Tibial artery (tissue), 4 donors: ENCODE measurements around the gene EBNA1BP2.
A peak's percentile ranks its signal among the peaks of the same experiment; 100 is the strongest.

Experiments
- DNase-seq, 2 donors: peaks; one replicate each; pipeline ENCODE4 v3.0.0-alpha.2; 2019
- H3K27ac ChIP-seq, 2 donors: fragments of 200-600 bp; sonication (generic) in 1 of 2; 1 replicate in 1 of 2; 2 replicates in 1 of 2; pipeline ENCODE4 v1.5.1; 2018 to 2019; ENCODE audit warnings: mild to moderate bottlenecking in 1 of 2
- H3K27me3 ChIP-seq, 2 donors: fragments of 200-600 bp; sonication (generic) in 1 of 2; one replicate each; pipeline versions ENCODE4 v1.5.1 to v1.6.0; 2016 to 2019
- H3K36me3 ChIP-seq, 3 donors: fragments of 200-600 bp; sonication (generic) in 2 of 3; one replicate each; pipeline ENCODE4 v1.5.1; 2016 to 2019; ENCODE audit warnings: mild to moderate bottlenecking in 2 of 3
- H3K4me1 ChIP-seq, 4 donors: fragments of 200-600 bp; sonication (generic) in 2 of 4; 1 replicate in 3 of 4; 2 replicates in 1 of 4; pipeline ENCODE4 v1.5.1; 2016 to 2019
- H3K4me3 ChIP-seq, 2 donors: fragments of 200-600 bp; sonication (generic) in 1 of 2; 1 replicate in 1 of 2; 2 replicates in 1 of 2; pipeline ENCODE4 v1.5.1; 2018 to 2019; ENCODE audit warnings: mild to moderate bottlenecking in 2 of 2
- H3K9me3 ChIP-seq, 3 donors: fragments of 200-600 bp; sonication (generic) in 1 of 3; one replicate each; pipeline ENCODE4 v1.5.1; 2016 to 2019
- intact Hi-C: fragments of 100-400 bp; cut with DNase I; formaldehyde crosslinking; loops from one replicate; pipeline ENCODE4 v1.15.0; 2023; ENCODE audit warnings: low total_unique reads
- TF ChIP-seq, protein P1 (sequence below), 2 experiments: fragments of 200-600 bp in 1 of 2; fragments of 450-650 bp in 1 of 2; IDR thresholded peaks; one replicate each; pipeline ENCODE4 v1.5.1; 2017 to 2019; ENCODE audit warnings: antibody characterized with exemption in 2 of 2, mild to moderate bottlenecking in 1 of 2, moderate library complexity in 1 of 2

EBNA1BP2 gene

DNA sequence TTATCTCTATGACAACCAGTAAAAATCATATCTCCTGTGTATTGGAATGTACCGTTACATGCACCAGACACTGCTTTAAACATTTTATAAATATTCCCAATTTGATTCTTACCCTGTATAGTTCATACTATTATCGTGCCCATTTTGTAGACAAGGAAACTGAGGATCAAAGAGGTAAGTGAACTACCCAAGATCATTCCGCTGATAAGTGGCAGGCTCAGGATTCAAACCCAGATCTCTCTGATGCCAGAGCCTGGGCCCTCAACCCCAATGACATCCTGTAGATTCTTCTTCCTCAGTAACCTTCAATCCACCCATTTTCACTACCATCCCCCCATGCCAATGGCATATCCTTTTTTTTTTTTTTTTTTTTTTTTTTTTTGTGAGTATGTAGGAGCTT, 12.3 kb upstream of the EBNA1BP2 start:
- H3K36me3 ChIP-seq = no peaks in the 10 kb centered on the region
- DNase-seq = no peak
- intact Hi-C loops = no loop called here
- TF ChIP-seq, protein P1, sequence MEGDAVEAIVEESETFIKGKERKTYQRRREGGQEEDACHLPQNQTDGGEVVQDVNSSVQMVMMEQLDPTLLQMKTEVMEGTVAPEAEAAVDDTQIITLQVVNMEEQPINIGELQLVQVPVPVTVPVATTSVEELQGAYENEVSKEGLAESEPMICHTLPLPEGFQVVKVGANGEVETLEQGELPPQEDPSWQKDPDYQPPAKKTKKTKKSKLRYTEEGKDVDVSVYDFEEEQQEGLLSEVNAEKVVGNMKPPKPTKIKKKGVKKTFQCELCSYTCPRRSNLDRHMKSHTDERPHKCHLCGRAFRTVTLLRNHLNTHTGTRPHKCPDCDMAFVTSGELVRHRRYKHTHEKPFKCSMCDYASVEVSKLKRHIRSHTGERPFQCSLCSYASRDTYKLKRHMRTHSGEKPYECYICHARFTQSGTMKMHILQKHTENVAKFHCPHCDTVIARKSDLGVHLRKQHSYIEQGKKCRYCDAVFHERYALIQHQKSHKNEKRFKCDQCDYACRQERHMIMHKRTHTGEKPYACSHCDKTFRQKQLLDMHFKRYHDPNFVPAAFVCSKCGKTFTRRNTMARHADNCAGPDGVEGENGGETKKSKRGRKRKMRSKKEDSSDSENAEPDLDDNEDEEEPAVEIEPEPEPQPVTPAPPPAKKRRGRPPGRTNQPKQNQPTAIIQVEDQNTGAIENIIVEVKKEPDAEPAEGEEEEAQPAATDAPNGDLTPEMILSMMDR (IDR thresholded peaks at IDR 0.05) = no peak
- no peak overlapping the region for H3K27ac ChIP-seq
- H3K27me3 ChIP-seq = peaks cover 0 to 11% of the 10 kb centered on the region in 2 donors
- no peak overlapping the region for H3K4me3 ChIP-seq
- H3K4me1 ChIP-seq = no peaks in the 10 kb centered on the region
- H3K9me3 ChIP-seq = no peaks in the 10 kb centered on the region

DNA sequence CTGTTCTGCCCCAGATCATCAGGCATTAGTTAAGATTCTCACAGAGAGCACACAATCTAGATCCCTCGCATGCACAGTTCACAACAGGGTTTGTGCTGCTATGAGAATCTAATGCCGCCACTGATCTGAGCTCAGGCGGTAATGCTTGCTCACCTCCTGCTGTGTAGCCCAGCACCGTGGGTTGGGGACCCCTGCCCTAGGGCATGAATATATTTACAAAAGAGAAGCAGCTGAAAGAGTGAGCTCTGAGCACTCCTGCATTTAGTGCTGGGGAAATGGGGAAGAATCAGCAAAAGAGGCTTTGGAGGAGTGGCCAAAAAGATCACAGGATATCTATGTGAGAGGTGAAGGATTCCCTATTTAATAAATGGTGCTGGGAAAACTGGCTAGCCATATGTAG, 5.6 kb upstream of the EBNA1BP2 start:
- Histone ChIP-seq H3K36me3 (no peaks in the 10 kb centered on the region), H3K9me3 (no peaks in the 10 kb centered on the region), H3K27ac (no peak overlapping the region), H3K4me1 (peaks cover 0 to 6% (median 0%) of the 10 kb centered on the region in 4 donors), H3K4me3 (no peak overlapping the region), H3K27me3 (peaks cover 0 to 17% of the 10 kb centered on the region in 2 donors)
- intact Hi-C loops = loop anchor here (10.0 kb wide), 1 partner anchor 187 kb away; the partner anchor contains the start of gene ELOVL1
- TF ChIP-seq, protein P1 (IDR thresholded peaks at IDR 0.05) = no peak
- DNase-seq = no peak

DNA sequence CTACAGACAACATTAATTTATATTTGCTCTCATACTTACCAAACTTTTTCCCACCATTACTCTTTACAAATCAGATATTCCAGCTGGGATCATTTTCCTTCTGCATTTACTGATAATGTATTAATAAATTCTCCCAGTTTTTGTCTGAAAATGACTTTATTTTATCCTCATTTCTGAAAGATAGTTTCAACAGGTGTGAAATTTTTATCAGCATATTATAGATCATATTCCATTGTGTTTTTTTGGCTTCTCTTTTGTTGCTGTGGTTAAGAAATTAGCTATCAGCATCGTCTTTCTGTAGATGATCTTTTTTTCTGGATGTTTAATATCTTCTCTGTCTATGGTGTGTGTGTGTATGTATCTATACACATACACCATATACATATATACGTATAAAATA, 2.8 kb upstream of the EBNA1BP2 start:
- H3K27me3 ChIP-seq = peaks cover 0 to 17% of the 10 kb centered on the region in 2 donors
- no peak for DNase-seq
- no peaks in the 10 kb centered on the region for H3K9me3 ChIP-seq
- peaks cover 0 to 20% (median 10%) of the 10 kb centered on the region in 4 donors for H3K4me1 ChIP-seq
- peaks cover 0 to 5% (median 4%) of the 10 kb centered on the region in 3 donors for H3K36me3 ChIP-seq
- H3K4me3 ChIP-seq = no peak overlapping the region
- no peak overlapping the region for H3K27ac ChIP-seq
- intact Hi-C loops = loop anchor here (10.0 kb wide), 1 partner anchor 190 kb away; the partner anchor contains the start of gene ELOVL1
- TF ChIP-seq, protein P1 (IDR thresholded peaks at IDR 0.05) = no peak

DNA sequence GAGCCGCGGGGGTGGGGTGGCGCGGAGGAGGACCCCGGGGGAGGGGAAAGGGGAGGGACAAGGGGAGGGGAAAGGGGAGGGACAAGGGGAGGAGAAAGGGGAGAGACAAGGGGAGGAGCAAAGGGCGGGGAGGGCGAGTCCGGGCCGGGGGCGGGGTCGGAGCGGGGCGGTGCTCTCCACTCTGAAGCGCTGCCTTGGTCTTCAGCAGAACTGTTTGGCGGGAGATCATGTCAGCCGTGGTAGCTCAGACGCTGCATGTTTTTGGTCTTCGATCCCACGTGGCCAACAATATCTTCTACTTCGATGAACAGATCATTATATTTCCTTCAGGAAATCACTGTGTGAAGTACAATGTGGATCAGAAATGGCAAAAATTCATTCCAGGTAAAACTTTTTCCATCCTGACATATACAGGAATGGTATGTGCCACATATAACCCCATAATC, 460 bp upstream of the EBNA1BP2 start:
- Histone ChIP-seq H3K9me3 (no peaks in the 10 kb centered on the region), H3K4me3 (peak overlapping the region; percentile 67 to 95), H3K4me1 (peaks cover 0 to 20% (median 10%) of the 10 kb centered on the region in 4 donors), H3K27me3 (peaks cover 0 to 16% of the 10 kb centered on the region in 2 donors), H3K27ac (peak overlapping the region; percentile 59 to 70), H3K36me3 (peaks cover 6 to 28% (median 25%) of the 10 kb centered on the region in 3 donors)
- TF ChIP-seq, protein P1 (IDR thresholded peaks at IDR 0.05) = no peak
- peak; percentile 76 to 86 for DNase-seq
- intact Hi-C loops = loop anchor here (10.0 kb wide), 1 partner anchor 192 kb away; the partner anchor contains the start of gene ELOVL1

DNA sequence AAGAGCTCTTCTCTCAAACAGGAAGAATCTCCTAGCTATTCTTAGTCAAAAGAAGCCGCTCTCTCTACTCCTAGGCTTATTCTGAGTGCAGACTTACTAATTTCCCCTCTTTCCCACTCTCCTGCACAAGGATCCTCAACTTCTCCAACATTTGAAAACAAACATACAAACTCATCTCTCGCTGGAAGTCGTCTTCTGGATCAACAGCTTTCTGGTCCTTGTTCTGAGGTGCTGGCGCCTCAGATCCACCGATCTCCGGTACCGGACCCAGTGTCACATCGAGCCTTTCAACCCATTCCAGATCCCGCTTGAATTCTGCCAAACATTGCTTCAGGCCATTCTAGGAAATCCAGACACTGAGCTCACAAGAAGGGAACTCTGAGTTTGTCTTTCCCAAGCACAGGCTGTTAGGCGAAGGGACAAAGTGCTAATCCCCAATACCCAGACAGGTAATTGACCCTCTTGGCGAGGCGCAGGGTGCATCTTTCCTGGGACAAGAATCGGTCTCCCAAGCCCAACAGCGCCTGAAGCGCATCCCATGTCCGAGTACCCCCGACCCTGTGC, 696 bp downstream of the EBNA1BP2 start:
- H3K4me3 ChIP-seq = peak overlapping the region; percentile 67 to 95
- peaks cover 0 to 5% of the 10 kb centered on the region in 2 donors for H3K27me3 ChIP-seq
- H3K4me1 ChIP-seq = peaks cover 0 to 20% (median 10%) of the 10 kb centered on the region in 4 donors
- peak overlapping the region; percentile 59 to 70 for H3K27ac ChIP-seq
- TF ChIP-seq, protein P1 (IDR thresholded peaks at IDR 0.05) = no peak
- no peaks in the 10 kb centered on the region for H3K9me3 ChIP-seq
- no peak for DNase-seq
- intact Hi-C loops = loop anchor here (10.0 kb wide), 1 partner anchor 193 kb away; the partner anchor contains the start of gene ELOVL1
- peaks cover 15 to 40% (median 36%) of the 10 kb centered on the region in 3 donors for H3K36me3 ChIP-seq
